ENCODE measurements around the gene SYCP3.

GRCh38 chr12:101727098-101727497 lies 12.2 kb downstream of the SYCP3 start:
- TF ChIP-seq CTCF (IDR thresholded peaks at IDR 0.05) (no peak), EP300 (IDR thresholded peaks at IDR 0.05) (no peak), POLR2A (IDR thresholded peaks at IDR 0.05) (no peak)

Measured in tibial nerve (tissue), 4 donors.